Stimulated activated CD4-positive, alpha-beta T cell treated with anti-CD3 and anti-CD28 coated beads, Interleukin-2, amount 100 ng/mL, for 24 hours (primary cell): Measurements from ENCODE around the gene PRKCE.
A peak's percentile ranks its signal among the peaks of the same experiment; 100 is the strongest.

ENCODE experiments used
- DNase-seq, 2 donors: peaks; one replicate each; pipeline ENCODE4 v3.0.0-alpha.2; 2020

The PRKCE gene

DNA sequence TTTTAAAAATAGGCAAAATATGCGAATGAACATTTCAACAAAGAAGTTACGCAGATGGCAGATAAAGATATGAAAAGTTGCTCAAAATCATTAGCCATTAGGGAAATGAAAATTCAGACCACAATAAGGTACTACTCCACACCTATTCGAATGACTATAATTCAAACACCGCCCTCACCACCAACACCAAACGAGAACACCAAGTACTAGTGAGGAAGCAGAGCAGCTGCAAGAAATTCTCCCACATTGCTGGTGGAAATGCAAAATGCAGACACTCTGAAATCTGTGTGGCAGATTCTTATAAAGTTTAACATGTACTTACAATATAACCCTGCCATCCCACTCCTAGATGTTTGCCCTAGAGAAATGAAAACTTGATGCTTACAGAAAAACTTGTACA lies 17.3 kb upstream of the PRKCE start:
- DNase-seq: no peak

DNA sequence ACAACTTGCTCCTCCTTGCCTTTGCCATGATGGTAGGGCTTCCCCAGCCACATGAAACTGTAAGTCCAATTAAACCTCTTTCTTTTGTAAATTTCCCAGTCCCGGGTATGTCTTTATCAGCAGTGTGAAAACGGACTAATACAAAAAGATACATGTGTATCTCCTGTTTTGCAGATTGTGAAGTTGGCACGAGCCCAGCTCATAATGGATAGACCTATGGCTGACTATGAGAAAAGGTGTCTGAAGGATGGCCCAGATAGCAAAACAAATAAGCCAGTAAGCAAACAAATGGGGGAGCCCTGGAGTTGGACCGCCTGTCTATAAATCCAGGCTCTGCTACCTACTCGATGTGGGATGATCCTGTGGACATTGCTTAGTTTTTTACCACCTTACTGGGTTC lies 15.5 kb upstream of the PRKCE start:
- no peak for DNase-seq

DNA sequence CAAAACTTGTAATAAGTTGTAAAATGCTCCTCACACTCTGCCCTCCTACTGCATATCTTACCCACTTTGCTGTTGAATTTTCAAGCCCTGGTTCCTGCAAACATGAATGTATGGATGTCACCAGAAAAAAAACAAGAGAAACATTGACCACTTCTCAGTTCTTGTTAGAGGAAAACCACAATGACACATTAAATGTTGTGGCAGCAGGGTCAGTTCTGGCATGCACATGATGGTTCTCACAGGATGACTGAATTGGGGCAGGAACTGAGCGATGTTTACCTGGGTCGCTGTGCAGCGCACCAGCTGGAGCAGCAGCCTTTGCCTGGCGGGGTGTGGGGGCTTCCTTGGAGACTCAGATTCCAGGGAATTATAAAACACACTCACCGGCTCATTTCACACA lies 14.0 kb upstream of the PRKCE start:
- DNase-seq: no peak

DNA sequence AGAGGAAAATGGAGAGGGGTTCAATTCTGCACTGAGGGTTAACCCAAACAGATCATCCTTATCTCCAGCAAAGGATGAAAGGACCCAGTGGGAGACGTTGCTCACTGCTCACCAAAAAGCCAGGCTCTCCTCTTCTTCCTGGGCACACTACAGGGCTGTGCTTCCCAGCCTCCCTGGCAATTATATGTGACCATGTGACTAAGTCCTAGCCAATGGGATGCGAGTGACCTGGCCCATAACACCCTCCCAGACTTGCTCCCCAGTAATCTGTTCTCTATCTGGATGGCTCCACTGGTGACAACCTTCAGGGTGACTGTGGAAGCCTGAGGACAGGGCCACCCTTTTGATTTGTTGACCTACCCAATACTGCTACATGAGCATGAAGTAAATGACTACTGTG lies 10.9 kb upstream of the PRKCE start:
- DNase-seq: no peak

DNA sequence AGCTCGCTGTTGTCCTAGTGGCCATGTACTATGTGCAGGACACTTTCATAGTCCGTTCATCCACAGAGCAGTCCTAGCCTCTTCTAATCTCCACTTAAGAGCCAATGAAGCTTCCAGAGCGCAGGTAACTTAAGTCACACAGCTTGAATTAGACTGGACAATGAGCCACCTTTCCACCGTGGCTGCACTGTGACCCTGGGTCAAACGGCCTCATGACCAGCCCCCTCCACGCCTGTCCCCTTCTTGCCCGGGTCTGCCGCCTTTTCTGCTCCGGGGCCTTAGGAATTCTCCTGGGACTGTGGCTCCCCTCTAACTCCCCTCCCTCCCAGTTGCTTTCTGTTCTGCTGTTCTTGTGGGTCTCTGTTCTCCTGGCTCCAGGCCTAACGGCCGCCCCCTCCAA lies 8.4 kb upstream of the PRKCE start:
- DNase-seq: no peak

DNA sequence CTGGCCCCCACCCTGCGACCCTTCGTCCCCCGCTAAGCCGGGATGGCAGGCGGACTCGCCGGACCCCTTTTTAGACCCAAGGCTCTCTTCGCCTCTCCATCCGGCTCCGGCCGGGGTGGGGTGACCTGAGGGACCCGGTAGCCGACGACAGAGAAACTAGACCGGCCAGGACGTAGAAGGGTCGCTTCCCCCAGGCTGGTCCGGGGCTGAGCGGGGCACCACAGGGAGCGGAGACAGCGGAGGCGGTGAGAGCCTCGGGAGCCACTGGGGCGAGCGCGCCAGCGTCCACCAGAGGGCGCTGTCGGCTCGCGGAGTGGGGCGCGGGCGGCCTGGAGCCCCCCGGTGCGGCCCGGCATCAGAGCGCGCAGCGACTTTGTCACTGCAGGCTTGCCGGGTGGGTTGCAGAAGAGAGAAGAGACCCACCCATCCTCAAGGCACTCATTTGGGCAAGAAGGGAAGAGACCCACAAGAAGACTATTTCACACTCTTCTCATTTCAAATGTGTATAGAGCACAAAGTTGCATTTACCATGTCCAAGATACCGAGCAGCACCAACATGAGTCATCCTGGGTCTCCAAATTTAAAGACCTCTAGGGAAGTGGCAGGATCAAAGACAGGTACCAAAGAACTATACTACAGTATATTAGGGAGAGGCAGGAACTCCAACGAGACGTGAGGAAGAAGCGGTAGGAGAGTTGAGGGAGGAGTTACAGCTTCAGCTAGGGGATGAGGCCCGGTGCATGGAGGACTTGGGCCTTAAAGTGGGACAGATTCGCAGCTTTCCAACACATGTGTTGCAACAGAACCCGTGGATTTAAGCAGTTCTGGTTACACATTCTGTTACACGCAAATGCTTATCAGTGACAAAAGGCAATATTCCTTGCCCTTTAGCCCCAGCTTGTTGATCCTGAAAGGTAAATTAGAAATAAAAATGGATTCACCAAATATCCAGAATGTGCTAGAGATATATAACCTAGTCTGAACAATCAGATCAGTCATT lies 7.6 kb upstream of the PRKCE start:
- DNase-seq: peak; percentile 79 to 80

DNA sequence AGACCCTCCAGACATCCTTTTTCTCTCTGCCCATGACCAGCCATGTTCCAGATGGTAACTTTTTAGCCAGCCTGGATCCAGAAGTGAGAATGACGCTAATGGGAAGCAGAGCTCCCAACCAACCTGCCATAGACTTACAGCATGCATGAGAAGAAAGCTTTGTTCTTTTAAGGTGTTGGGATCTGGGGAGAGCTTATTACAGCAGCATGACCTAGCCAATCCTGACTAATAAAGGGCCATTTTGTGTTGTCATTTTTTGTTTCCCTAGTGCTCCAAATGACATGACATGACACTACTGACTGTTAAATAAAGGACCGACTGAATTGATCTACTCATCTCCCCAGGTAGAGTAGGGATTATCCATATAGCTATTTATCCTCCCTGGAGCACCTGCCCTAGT lies 5.2 kb upstream of the PRKCE start:
- DNase-seq: no peak

DNA sequence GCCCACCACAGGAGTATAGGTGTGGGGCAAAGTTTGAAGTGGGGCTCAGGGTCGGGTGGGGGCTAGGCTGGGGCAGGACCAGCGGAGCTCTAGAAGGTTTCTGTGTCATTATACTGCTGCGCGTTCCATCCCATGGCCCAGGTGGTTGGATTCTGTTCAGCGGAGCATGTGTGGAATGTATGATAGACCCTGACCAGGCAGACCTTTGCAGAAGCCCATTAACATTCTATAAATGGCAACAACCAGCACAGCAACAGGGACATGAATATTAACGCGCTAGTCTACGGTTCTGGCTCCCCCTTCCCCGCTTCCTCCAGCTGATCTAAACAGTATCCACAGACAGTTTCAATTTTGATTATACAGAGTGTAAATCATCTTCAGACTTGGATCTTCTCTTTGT lies 4.1 kb upstream of the PRKCE start:
- DNase-seq: no peak

DNA sequence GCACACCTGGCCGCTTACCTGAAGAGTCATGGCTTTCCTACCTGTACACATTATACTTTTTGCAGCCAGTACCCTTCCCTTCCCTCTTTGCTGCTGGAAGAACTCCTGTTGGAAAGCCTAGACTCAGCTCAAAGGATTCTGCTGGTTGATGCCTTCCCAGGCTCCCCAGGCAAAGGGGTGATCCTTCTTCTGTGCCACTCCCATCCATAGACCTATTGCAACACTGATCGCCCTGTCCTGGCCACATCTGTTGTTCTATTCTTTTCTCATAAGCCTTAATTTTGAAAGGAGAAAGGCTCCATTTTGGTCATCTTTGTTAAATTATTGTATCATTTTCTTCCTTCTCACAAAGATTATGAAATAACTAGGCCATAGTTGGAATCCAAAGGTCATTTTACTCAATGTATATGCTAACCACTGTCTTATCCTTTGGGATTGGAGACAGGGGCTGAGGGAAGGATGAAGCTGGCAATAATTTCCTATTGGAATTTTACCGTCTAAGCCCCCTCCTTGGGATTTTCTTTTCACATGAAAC lies 3.4 kb upstream of the PRKCE start:
- no peak for DNase-seq

DNA sequence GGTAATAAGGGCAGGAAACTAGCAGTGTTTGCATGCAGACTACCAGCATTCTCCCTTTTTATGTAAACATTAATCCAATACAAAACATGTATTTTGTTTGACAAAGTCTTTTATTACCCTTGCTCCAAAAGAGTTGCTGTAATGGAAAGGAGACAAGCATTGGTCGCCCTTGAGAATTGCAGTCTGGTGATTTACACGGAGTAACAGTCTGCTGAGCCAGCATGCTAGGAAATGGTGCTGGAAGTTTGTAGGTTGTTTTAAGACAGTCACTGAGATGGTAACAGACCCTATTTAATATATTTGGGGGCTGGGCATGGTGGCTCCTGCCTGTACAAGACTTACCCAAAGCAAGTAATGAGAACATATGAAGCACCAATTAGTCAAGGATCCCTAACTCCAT lies 2.8 kb upstream of the PRKCE start:
- no peak for DNase-seq

DNA sequence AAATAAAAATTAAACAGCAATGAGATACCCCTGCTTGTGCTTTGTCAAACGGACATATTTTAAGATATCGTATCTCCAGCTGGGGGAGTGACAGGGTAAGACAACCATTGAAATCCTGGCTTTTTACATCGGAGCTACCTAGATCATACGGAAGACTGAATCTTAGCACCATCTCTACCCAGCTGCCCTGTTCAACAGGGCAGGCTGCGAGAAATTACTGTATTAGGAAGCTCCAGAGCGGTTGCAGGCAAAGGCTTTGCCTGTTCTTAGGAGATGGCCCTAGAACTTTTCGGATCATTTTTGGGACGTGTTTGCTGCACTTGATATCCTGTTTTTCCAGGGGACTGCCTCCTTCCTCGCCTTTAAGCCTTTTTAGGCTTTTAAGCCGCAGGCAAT lies 2.0 kb upstream of the PRKCE start:
- DNase-seq: no peak

DNA sequence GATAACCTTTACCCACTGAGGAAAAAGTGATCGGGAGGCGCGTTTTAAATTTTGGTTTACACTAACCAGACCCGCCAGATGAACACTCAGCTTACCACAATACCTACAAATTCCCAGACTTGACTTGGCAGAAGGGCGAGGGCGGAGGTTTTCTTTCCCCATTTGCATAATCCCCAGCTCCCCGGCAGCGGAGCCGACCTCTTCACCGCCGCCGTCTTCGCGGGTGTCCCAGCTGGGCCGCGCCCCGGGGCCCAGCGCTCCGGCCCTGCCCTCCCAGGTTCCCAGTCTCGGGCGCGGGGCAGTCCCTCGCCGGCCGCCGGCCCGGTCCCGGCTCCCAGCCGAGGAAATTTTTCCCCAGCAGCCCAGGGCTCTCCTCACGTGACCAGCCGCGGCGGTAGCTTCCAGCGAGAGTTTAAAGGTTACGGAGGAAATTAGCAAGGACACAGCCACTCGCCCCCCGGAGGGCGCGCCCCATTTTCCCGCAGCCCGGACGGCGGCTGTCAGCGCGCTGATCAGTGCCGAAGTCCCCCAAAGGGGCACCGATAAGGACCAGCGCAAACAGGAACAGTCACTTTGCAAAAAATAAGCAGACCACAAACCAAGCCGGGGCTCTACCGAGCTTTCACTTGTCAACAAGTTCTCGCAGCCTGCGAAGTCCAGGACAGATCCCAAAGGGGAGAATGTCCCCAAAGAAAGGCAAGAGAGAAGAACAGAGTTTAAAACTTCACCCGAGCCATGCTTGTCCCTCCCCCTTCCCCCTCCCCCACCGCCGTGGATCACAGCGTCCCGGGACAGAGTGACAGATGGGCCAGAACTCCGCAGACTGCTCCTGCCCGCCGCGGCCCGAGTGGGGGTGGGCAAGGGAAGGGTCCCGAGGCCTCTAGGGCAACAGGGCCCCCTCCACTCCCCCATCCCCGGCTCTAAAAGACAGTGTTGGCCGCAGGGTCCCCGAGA lies 1.3 kb upstream of the PRKCE start:
- DNase-seq: peak; percentile 64 to 70

DNA sequence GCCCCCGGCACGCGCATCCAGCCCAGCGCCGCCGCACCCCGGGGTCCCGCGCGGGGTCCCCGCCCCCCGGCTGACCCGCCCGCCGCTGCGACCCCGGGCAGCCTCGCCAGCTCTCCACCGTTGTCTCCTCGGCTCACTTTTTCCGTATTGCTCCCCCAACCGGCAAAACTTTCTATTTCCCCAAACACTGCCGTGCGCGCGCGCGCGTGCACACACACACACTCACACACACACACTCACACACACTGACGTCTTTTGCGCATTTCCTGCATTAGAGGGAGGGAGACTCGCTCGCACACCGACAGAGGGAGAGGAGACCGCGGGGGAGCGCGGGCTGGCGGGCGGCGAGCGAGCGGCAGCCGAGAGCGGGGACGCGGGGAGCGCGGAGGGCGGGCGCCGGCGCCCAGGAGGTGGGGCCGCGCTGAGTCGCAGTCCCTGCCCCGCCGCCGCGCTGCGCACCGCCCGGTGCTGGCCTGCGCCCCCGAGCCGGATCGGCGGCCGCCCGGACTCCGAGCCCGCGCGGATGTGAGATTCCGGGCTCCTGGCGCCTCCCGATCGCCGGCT lies 542 bp upstream of the PRKCE start:
- DNase-seq: peak; percentile 87 to 92

DNA sequence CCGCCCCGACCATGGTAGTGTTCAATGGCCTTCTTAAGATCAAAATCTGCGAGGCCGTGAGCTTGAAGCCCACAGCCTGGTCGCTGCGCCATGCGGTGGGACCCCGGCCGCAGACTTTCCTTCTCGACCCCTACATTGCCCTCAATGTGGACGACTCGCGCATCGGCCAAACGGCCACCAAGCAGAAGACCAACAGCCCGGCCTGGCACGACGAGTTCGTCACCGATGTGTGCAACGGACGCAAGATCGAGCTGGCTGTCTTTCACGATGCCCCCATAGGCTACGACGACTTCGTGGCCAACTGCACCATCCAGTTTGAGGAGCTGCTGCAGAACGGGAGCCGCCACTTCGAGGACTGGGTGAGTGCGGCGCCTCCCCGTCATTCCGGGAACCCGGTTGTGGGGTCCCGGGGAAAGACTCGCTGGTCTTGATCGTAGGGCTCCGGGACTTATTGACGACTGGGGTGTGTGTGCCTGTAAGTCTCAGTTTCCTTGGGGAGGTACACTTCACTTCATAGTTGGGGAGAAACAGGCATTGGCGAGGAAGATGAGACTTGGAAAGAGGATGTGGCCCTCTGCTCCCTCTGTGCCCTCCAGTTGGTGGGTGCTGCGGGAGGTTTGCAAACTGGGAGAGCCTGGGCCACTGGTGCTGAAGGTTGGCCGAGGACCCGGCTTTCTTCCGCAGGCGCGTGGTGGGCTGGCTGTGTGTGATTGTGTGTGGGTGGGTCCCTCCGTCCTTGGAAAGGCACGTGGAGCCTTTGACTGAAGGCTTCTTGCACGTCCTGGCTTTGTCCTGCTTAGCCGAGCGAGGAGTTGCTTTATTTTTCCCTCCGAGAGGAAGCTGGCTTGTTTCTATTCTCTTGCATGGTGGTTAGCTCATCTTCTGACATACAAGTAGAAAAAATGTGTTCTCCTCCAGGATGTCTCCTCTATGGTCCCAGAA lies 886 bp downstream of the PRKCE start:
- peak; percentile 33 for DNase-seq

DNA sequence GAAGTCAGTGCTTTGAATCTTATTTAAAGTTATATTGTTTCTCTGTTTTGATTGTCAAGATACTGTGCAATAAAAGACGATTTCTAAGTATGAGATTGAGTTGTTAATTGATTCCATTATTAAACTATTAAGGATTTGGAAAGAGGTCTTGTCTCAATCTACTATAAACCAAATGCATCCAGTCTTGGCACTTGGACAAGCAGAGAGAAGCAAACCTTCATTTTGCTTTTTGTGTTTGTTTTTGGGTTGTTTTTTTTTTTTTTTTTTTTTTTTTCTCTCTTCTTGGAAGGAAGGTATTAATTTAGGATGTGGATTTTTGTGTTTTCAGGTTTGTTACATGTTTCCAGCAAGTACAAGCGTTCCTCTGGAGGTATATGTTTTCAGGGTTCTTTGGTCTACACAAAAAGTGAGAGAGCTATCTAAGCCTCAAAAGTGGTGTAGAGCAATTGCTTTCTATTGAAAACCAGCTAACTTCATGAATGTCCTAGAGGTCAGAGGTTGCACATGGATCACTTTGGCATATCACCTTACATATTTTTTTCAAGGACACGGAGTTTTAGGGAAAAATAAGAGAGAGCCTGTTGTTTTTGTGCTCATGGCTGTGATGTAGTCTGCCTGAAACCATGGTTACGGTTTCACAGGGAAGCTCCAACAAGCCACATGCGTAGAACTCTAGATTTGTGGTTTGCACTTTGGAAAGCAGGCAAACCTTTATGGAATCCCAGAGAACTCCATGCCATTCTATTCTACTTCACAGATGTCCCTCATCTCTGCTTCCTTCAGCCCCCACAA lies 1.8 kb downstream of the PRKCE start:
- DNase-seq: no peak

DNA sequence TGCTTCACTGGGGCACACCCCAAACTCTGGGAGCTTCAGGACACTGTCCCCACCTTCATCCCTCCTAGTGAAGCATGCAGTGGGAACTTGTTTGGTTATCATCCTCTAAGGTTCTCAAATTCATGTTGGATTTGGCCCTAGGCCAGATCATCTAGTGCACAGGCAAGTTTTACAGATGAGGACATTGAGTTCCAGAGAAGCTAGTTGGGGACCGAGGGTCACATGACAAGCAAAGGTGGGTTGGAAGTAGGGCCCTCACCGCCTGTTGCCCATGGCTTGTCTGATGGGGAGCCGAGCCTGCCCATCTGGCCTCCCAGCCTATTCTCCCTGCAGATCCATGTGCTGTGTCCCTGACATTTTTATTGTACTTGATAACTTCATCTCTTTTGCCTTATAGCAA lies 2.8 kb downstream of the PRKCE start:
- no peak for DNase-seq

DNA sequence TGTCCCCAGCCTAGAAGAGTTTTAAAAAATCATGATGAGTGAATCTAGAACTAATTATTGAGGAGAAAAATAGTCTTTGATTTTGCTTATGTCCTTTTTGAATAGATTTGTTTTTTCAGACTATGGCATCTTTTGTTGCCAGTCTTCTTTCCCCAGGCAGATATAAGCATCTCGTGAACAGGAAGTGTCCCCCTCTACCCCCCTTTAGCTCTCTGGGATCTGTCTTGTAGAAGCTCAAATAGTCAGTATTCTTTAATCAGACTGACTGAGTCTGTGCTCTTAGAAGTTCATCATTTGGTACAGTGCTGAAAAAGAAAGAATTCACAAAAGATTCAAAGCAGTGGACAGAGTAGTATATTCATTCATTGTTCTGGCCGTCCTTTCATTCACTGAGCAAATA lies 10.4 kb downstream of the PRKCE start:
- no peak for DNase-seq

DNA sequence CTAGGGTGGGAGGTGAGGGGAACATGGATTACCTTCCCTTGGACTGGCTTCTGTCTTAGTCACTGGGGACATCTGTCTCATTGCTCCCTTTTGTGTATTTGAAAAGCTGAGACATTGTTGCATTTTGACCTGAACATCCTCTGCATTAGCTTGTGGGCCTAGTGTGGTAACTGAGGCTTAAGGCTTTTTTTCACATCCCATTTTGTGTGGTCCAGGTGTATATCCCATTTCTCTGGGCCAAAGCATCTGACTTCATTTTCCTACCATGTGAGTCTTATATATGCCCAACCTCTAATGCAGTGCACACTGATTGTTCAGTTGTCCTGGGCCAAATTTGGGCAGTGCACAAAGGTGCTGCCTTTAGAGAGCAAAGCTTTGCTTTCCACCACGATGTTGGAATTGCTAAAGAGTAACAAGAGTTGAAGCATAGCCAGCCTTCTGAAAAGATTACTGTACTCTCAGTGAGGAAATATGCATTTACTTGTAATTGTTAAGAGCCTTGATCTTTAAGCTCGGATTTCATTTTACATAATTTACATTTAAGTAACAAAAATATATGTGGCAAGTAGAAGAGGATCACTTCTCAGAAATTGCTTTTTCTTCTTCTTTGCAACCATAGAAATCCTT lies 13.3 kb downstream of the PRKCE start:
- DNase-seq: no peak

DNA sequence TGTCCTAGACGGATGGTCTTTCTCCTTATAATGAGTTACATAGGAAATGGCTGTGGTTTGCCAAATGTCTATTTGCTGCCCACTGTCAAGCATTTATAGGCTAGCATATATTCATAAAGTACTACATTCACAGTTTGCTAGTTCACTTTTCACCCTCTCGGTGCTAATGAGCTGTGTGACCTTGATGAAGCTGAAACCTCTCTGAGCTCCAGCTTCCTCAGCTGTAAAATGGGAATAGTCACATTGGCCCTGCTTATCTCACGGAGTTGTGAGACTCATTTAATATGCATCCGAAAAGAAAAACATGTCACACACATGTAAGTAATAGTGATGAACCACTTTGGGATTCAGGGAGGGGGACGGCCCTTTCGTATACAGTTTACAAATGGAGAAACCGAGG lies 17.0 kb downstream of the PRKCE start:
- no peak for DNase-seq

DNA sequence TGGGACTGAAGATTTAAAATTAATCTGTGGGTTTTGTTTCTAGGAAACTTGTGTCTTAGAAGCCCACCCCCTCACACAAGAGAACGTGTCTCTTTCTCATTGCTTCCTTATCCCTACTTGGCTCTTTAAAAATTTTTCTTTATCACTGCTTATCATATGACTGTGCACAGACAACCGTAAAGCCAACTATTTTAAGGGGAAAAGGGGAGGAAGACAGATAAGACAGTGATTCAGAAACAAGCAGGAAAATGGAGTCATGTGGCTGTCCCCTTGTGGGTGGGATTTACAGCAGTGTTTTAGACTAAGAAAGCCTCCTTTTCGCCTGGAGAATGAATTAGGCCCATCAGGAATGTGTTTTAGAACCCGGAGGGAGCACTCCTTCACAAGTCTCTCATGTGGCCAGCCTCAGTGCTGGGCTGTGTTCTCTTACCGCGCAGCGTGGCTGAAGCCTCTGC lies 17.6 kb downstream of the PRKCE start:
- no peak for DNase-seq

DNA sequence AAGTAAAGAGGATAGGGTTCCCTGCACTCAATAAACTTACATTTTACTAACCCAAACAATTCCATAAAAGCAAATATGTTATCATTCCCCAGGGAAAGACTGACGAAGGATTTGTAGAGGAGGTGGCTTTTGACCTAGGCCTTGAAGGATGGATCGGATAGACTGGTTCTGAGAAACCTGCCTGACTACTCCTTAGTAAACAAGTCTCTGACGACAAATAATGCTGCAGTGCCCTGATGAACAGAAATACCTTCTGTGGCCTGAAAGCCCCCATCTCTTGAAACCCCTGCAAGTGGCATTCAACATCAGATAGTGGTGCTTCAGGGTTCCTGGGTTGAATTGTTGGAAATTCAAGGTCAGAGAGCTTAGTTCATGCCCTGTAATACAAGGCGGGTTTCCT lies 19.2 kb downstream of the PRKCE start:
- no peak for DNase-seq
